ENCODE results near the gene TIMM44.

- TF ChIP-seq CTCF (IDR thresholded peaks at IDR 0.05) (no peak), POLR2A (IDR thresholded peaks at IDR 0.05) (no peak)
Measured at GRCh38 chr19:7977723-7978040, 34.2 kb upstream of the TIMM44 start.
